Germinal center (tissue), 1 donor: ENCODE measurements around the gene PLSCR3.

ENCODE experiments used
- DNase-seq: peaks from one replicate; pipeline ENCODE4 v3.0.0; 2012; ENCODE audit warnings: mixed read lengths, low spot score

Gene PLSCR3

DNA sequence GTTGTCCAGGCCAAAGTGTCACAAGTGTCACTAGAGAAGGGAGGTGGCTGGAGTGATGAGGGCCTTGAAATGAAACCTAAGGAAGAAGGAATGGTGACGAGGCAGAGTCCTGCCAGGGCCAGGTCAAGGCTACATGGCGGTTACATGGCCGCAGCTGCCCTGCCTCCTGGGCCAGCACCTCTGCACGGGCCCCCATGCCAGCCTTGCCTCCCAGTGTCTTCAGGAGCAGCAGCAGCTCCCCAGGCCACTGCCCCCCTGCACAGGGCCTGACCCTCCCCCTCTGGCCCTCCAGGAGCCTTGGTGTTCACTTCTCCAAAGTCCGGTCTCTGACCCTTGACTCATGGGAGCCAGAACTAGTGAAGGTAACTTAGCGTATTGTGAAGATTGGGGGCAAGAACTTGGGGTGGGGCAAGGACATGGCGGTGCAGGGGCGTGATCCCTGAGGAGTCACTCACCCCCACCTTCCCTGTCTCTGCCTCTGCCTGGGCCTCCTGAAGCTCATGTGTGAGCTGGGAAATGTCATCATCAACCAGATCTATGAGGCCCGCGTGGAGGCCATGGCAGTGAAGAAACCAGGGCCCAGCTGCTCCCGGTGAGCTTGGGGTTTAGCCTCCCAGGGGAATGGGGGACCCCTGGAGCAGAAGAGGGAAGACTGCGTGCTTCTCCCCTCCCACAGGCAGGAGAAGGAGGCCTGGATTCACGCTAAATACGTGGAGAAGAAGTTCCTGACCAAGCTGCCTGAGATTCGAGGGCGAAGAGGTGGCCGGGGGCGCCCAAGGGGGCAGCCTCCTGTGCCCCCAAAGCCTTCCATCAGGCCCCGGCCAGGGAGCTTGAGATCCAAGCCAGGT lies 46.5 kb downstream of the PLSCR3 start:
- no peak for DNase-seq

DNA sequence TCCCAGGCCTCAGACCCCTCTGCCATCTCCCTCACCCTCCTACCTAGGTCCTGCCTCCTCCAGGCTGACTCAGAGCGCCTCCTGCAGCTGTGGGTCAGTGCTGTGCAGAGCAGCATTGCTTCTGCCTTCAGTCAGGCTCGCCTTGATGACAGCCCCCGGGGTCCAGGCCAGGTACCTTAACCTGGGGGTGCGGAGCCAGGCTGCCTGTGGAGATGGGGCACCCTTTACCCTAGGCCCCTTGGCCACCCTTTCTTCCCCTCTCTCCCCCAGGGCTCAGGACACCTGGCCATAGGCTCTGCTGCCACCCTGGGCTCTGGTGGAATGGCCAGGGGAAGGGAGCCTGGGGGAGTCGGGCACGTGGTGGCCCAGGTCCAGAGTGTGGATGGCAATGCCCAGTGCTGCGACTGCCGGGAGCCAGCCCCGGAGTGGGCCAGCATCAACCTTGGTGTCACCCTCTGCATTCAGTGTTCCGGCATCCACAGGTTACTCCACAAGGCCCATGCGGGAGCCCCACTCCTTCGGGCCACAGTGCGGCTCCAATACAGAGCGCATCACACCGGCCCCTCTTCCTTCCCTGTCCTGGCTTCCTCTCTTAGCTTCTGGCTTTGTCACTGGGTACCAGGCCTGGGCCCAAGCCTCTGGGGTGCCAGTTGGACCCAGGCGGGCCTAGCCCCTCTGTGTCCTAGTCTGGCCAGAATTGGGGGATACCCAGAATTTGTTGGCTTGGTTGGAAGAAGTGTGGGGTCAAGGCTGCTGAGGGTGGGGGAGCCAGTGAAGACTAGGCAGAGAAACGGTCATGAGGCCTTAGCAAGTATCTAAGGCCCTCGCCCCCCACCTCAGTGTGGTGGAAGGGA lies 47.3 kb downstream of the PLSCR3 start:
- no peak for DNase-seq

- no peak for DNase-seq
Observed at GRCh38 chr17:7343250-7343649, 51.1 kb downstream of the PLSCR3 start.

GRCh38 chr17:7341842-7342241 lies 52.5 kb downstream of the PLSCR3 start:
- DNase-seq = no peak

GRCh38 chr17:7340179-7340578 lies 54.1 kb downstream of the PLSCR3 start:
- DNase-seq = no peak
